K562 (cell line): ENCODE data around the gene PPA2. TPM values are rescaled to one million over a fixed set of nuclear protein-coding genes. Genes with fewer than 3 reads are reported as not detected.
A peak's percentile ranks its signal among the peaks of the same experiment; 100 is the strongest.

Experiments
- ATF3 ChIP-seq, 2 experiments: fragments of 450-650 bp in 1 of 2; sonication (generic) in 1 of 2; formaldehyde crosslinking in 1 of 2; IDR thresholded peaks in 1 of 2; conservative IDR thresholded peaks in 1 of 2; 2 replicates each; pipeline versions ENCODE4 v1.6.1 to v1.8.1; 2016 to 2023; ENCODE audit warnings: mild to moderate bottlenecking in 2 of 2, moderate library complexity in 2 of 2, inconsistent platforms in 1 of 2, missing genetic modification reagents in 1 of 2
- BCOR ChIP-seq: fragments of 450-650 bp; IDR thresholded peaks from 2 replicates; pipeline ENCODE4 v1.6.1; 2016
- FOXO4 ChIP-seq: fragments of 450-650 bp; formaldehyde crosslinking; IDR thresholded peaks from 2 replicates; pipeline ENCODE4 v1.4.0; 2020; ENCODE audit warnings: mild to moderate bottlenecking, moderate library complexity
- HES1 ChIP-seq: fragments of 450-650 bp; IDR thresholded peaks from 2 replicates; pipeline ENCODE4 v1.6.1; 2016; ENCODE audit warnings: low read depth, mild to moderate bottlenecking, moderate library complexity
- HNRNPLL ChIP-seq: fragments of 200-400 bp; formaldehyde crosslinking; IDR thresholded peaks from 2 replicates; pipeline ENCODE4 v1.6.1; 2017; ENCODE audit warnings: low read length, low read depth, mild to moderate bottlenecking; ENCODE audit not compliant: poor library complexity, severe bottlenecking
- MCM7 ChIP-seq, 2 experiments: fragments of 450-650 bp; IDR thresholded peaks; 2 replicates each; pipeline ENCODE4 v1.6.1; 2016 to 2018
- NELFE ChIP-seq: IDR thresholded peaks from 2 replicates; pipeline ENCODE4 v1.6.1; 2011; ENCODE audit warnings: mild to moderate bottlenecking; ENCODE audit not compliant: insufficient read depth, insufficient read length
- NR3C1 ChIP-seq: sonication (generic); formaldehyde crosslinking; IDR thresholded peaks from 2 replicates; pipeline ENCODE4 v1.8.1; 2022; ENCODE audit warnings: missing genetic modification reagents
- PBX2 ChIP-seq, 2 experiments: IDR thresholded peaks in 1 of 2; conservative IDR thresholded peaks in 1 of 2; 2 replicates each; pipeline ENCODE4 v1.6.1; 2016; ENCODE audit warnings: low read depth in 2 of 2, mild to moderate bottlenecking in 1 of 2, missing compliant biosample characterization in 1 of 2, missing genetic modification characterization in 1 of 2, moderate library complexity in 1 of 2
- POLR2G ChIP-seq: fragments of 200-400 bp; formaldehyde crosslinking; IDR thresholded peaks from 2 replicates; pipeline ENCODE4 v1.6.1; 2017; ENCODE audit warnings: low read depth, mild to moderate bottlenecking, antibody characterized with exemption, low read length, moderate library complexity
- PTTG1 ChIP-seq: fragments of 450-650 bp; IDR thresholded peaks from 2 replicates; pipeline ENCODE4 v1.6.1; 2016; ENCODE audit warnings: low read depth, mild to moderate bottlenecking, missing genetic modification characterization, missing compliant biosample characterization
- RAD21 ChIP-seq, 2 experiments: fragments of 250-450 bp in 1 of 2; fragments of 450-650 bp in 1 of 2; sonication (Bioruptor Pico) in 1 of 2; formaldehyde crosslinking in 1 of 2; IDR thresholded peaks in 1 of 2; conservative IDR thresholded peaks in 1 of 2; 2 replicates each; pipeline versions ENCODE4 v1.4.0 to v1.8.0; 2020 to 2022; ENCODE audit warnings: mild to moderate bottlenecking in 2 of 2, moderate library complexity in 1 of 2
- XRCC4 ChIP-seq: IDR thresholded peaks from one replicate; pipeline ENCODE4 v1.6.1; 2011; ENCODE audit not compliant: insufficient read depth, insufficient read length; ENCODE audit errors: extremely low read depth
- ZC3H8 ChIP-seq: fragments of 450-650 bp; IDR thresholded peaks from 2 replicates; pipeline ENCODE4 v1.6.1; 2017
- polyA plus RNA-seq, 8 experiments: library from polyadenylated mRNA; depleted of rRNA in 4 of 8; stranded (reverse) in 5 of 8; unstranded in 3 of 8; fragments of >200 nt; fragmentation: Nextera tagmentation in 2 of 8; fragmentation: Illumina TruSeq in 1 of 8; extraction: Ambion mirVana in 2 of 8; extraction: Trizol in 1 of 8; gene quantifications; 2 replicates each; pipeline versions ENCODE4 v1.2.1 to v1.2.3, GENCODE V29; 2011 to 2014; ENCODE audit warnings: inconsistent platforms in 1 of 8, missing spikeins in 1 of 8
- total RNA-seq, 7 experiments: library from RNA; depleted of rRNA in 6 of 7; stranded (reverse); fragments of >200 nt in 6 of 7; fragmentation: Illumina TruSeq in 2 of 7; extraction: Trizol in 2 of 7; gene quantifications; 2 replicates each; pipeline versions ENCODE4 v1.2.1 to v1.2.3, GENCODE V29; 2011 to 2021; ENCODE audit warnings: low replicate concordance in 1 of 7
- TF ChIP-seq, protein P1 (sequence below): fragments of 450-650 bp; IDR thresholded peaks from 2 replicates; pipeline ENCODE4 v1.6.1; 2016; ENCODE audit warnings: mild to moderate bottlenecking
- TF ChIP-seq, protein P2 (sequence below), 2 experiments: fragments of 450-650 bp; IDR thresholded peaks; 2 replicates each; pipeline ENCODE4 v1.6.1; 2016

Gene PPA2
- total and polyA plus RNA-seq, 9 of the 15 experiments (the other 6 are each of a cell fraction or from before 2014, with no cell fraction given), result 48.3 to 190 (median 109) TPM

DNA sequence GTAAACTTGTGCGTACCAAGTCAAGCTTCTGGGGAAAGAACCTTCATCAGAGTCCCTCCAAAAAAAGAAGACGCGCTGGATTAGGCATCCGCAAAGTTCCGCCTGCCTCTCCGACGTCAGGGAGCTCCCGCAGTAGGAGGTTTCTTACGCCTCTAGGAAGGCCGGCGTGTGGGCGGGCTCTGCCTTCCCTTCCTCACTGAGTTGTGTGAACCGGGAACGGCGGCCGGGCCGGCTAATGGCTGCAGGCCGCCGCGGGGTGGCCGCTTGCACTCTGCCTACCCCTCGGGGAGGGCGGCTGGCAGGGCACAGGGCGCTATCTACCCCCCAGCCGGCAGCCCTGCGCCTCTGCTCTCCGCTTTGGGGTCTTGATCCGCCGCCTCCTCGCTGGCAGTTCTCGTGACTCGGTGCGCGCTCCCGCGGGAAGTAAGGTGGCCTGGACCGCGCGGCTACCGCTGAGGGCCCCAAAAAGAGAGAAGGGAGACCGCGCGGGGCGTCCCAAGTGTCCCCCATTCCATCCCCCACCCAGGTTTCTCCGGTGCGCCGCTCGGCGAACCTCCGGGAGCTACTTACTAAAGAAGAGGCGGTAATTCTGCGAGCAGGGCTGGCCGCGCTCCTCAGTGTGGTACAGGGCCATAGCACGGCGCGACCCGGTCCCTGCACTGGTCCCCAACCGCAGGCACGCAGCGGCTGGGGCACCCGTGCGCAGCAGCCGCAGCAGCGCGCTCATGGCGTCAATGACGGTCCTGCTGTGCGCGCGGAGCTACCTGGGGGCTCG is at the start of gene PPA2 (continued):
- no peak for TF ChIP-seq HES1
- TF ChIP-seq RAD21 (CRISPR knock-in tag; conservative IDR thresholded peaks at IDR 0.05 in 1 of 2, IDR thresholded peaks at IDR 0.05 in 1 of 2), result no peak; a peak in 1 of 4 replicates
- TF ChIP-seq ZC3H8, result no peak
- no peak for TF ChIP-seq FOXO4 (CRISPR knock-in tag)
- no peak for TF ChIP-seq XRCC4
- TF ChIP-seq ATF3 (IDR thresholded peaks at IDR 0.05), result no peak
- TF ChIP-seq ATF3 (CRISPR knock-in tag; conservative IDR thresholded peaks at IDR 0.05), result 0 out of 2 replicates have a peak, but pooled peaks have one; percentile 32
- TF ChIP-seq HNRNPLL, result peak; percentile 99
- TF ChIP-seq MCM7 (IDR thresholded peaks at IDR 0.05), result no peak
- TF ChIP-seq, protein P1, sequence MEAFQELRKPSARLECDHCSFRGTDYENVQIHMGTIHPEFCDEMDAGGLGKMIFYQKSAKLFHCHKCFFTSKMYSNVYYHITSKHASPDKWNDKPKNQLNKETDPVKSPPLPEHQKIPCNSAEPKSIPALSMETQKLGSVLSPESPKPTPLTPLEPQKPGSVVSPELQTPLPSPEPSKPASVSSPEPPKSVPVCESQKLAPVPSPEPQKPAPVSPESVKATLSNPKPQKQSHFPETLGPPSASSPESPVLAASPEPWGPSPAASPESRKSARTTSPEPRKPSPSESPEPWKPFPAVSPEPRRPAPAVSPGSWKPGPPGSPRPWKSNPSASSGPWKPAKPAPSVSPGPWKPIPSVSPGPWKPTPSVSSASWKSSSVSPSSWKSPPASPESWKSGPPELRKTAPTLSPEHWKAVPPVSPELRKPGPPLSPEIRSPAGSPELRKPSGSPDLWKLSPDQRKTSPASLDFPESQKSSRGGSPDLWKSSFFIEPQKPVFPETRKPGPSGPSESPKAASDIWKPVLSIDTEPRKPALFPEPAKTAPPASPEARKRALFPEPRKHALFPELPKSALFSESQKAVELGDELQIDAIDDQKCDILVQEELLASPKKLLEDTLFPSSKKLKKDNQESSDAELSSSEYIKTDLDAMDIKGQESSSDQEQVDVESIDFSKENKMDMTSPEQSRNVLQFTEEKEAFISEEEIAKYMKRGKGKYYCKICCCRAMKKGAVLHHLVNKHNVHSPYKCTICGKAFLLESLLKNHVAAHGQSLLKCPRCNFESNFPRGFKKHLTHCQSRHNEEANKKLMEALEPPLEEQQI, result no peak; the same call in 1 of the 2 replicates
- TF ChIP-seq, protein P2, sequence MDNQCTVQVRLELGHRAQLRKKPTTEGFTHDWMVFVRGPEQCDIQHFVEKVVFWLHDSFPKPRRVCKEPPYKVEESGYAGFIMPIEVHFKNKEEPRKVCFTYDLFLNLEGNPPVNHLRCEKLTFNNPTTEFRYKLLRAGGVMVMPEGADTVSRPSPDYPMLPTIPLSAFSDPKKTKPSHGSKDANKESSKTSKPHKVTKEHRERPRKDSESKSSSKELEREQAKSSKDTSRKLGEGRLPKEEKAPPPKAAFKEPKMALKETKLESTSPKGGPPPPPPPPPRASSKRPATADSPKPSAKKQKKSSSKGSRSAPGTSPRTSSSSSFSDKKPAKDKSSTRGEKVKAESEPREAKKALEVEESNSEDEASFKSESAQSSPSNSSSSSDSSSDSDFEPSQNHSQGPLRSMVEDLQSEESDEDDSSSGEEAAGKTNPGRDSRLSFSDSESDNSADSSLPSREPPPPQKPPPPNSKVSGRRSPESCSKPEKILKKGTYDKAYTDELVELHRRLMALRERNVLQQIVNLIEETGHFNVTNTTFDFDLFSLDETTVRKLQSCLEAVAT (IDR thresholded peaks at IDR 0.05), result peak in 1 of 2 experiments; percentile 58; a peak in 1 of 4 replicates
- TF ChIP-seq PTTG1, result no peak
- TF ChIP-seq BCOR, result no peak
- no peak for TF ChIP-seq PBX2 (CRISPR knock-in tag; IDR thresholded peaks at IDR 0.05; ENCODE audit: low read depth)
- TF ChIP-seq PBX2 (tag; conservative IDR thresholded peaks at IDR 0.05; ENCODE audit: low read depth), result no peak
- TF ChIP-seq NELFE, result no peak
- TF ChIP-seq NR3C1, result no peak
- TF ChIP-seq POLR2G, result peak; percentile 95
